ENCODE measurements around the gene WIPI1. TPM values are rescaled to one million over a fixed set of nuclear protein-coding genes. Genes with fewer than 3 reads are reported as not detected.

Gene WIPI1
- total and polyA plus RNA-seq, 2 of the 13 experiments (the other 11 are each of a cell fraction or from before 2014, with no cell fraction given): 29.4 to 141 TPM

GRCh38 chr17:68457539-68458259 lies 403 bp upstream of the WIPI1 start (continued):
- no peak for TF ChIP-seq CAMTA2 (CRISPR knock-in tag; IDR thresholded peaks at IDR 0.05; ENCODE audit: borderline replicate concordance)
- peak; percentile 100 for TF ChIP-seq ARID4A (CRISPR knock-in tag; IDR thresholded peaks at IDR 0.05; ENCODE audit: borderline replicate concordance)
- peak; percentile 66 for TF ChIP-seq FOXP4 (CRISPR knock-in tag; IDR thresholded peaks at IDR 0.05)
- peak; percentile 35; the same call in 1 of the 2 replicates for TF ChIP-seq KIAA2018 (CRISPR knock-in tag; IDR thresholded peaks at IDR 0.05; ENCODE audit: borderline replicate concordance)
- peak; percentile 71 for TF ChIP-seq CEBPG (CRISPR knock-in tag; IDR thresholded peaks at IDR 0.05)
- peak; percentile 98 for TF ChIP-seq MXI1 (IDR thresholded peaks at IDR 0.05; ENCODE audit: borderline replicate concordance, low read depth, low read length)
- no peak for TF ChIP-seq ZBTB39 (CRISPR knock-in tag; IDR thresholded peaks at IDR 0.05)
- no peak for TF ChIP-seq MEIS2 (CRISPR knock-in tag; IDR thresholded peaks at IDR 0.05)
- no peak for TF ChIP-seq ZBTB2 (CRISPR knock-in tag; IDR thresholded peaks at IDR 0.05; ENCODE audit: low read depth)

Measured in HepG2 (cell line).